ENCODE results near the gene GFER. TPM values are rescaled to one million over a fixed set of nuclear protein-coding genes. Genes with fewer than 3 reads are reported as not detected.
A peak's percentile ranks its signal among the peaks of the same experiment; 100 is the strongest.
"Not testable (repeated sequence)": the region's sequence is repeated elsewhere in the genome, so short reads cannot be mapped to it uniquely, and the experiment has no call there.

Gene GFER
- total and polyA plus RNA-seq, 4 experiments from 2014 or later: 19.6 to 35.7 (median 27.4) TPM

GRCh38 chr16:2032285-2033056, 48.5 kb downstream of the GFER start:
- H3K4me1 ChIP-seq (ENCODE audit: insufficient read depth, low read length): peaks cover 4% of the 10 kb centered on the region
- Mint-ChIP-seq H3K36me3 (no peaks in the 10 kb centered on the region), H3K27ac (peak overlapping the region in 1 of 7 donors; percentile 52), H3K4me3 (no peak overlapping the region), H3K4me1 (peaks cover 1 to 4% (median 3%) of the 10 kb centered on the region in 4 donors), H3K27me3 (no peaks in the 10 kb centered on the region), H3K9me3 (no peaks in the 10 kb centered on the region)
- no peaks in the 10 kb centered on the region for H3K27me3 ChIP-seq (ENCODE audit: insufficient read depth, low read length)
- CTCF ChIA-PET (ENCODE audit: partially characterized antibody): interaction anchor here (1.8 kb wide), 1 partner anchor 108 kb away, joined by 10 read pairs; no protein-coding TSS in a partner anchor
- POLR2A ChIA-PET (ENCODE audit: partially characterized antibody): no interaction called here
- no peak overlapping the region for H3K27ac ChIP-seq (ENCODE audit: low read depth, low read length)
- no peaks in the 10 kb centered on the region for H3K9me3 ChIP-seq (ENCODE audit: control insufficient read depth in 1 of 2, low read length in 2 of 2)
- H3K36me3 ChIP-seq (ENCODE audit: insufficient read depth, low read length): no peaks in the 10 kb centered on the region
- H3K4me3 ChIP-seq (ENCODE audit: low read length in 2 of 2): no peak overlapping the region
- DNase-seq: peak in 1 of 5 donors; percentile 26
- intact Hi-C loops (cut with micrococcal nuclease): no loop called here

DNA sequence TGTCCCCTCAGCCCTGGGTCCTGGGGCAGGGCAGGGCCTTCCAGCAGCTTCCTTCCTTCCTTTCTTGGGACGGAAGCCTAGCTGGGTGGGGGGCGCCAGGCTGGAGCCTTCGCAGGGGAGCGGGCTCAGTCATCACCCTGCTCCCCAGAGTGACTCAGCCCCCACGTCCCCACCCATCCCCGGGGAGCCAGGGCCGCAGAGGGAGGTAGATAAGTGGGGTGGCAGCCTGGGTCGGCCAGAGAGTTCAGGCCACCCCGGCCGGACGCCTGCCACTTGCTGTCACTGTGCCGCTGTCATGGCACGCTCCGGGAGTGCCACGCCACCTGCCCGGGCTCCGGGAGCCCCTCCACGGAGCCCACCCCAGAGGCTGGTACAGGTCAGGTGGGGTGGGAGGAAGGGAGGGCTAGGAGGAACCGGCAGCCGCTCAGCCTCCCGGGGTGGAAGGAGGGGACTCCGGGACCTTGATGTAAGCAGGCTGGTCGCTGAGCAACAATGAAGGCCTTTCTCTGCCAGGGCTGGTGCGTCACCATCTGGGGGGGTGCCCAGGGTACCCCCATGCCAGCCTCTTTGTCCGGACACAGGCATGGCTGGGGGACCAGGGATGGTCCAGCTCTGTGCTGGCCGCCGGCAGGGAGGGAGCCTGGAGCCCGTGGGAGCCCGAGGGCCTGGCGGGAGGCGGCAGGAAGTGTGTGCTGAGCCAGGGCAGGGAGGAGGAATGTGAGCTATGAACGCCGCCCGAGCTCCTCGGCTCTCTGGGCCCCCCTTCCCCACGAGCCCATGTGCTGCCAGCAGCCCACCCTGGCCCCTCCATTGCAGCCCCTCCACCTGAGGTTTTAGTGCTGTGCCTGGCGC, 49.3 kb downstream of the GFER start:
- ChIA-PET CTCF (ENCODE audit: partially characterized antibody) (interaction anchor here (1.8 kb wide), 1 partner anchor 107 kb away, joined by 10 read pairs; no protein-coding TSS in a partner anchor), POLR2A (ENCODE audit: partially characterized antibody) (no interaction called here)
- Mint-ChIP-seq H3K4me3 (no peak overlapping the region), H3K9me3 (no peaks in the 10 kb centered on the region), H3K36me3 (no peaks in the 10 kb centered on the region), H3K4me1 (no peaks in the 10 kb centered on the region), H3K27ac (no peak overlapping the region), H3K27me3 (no peaks in the 10 kb centered on the region)
- H3K4me1 ChIP-seq (ENCODE audit: insufficient read depth, low read length): no peaks in the 10 kb centered on the region
- no peaks in the 10 kb centered on the region for H3K27me3 ChIP-seq (ENCODE audit: insufficient read depth, low read length)
- intact Hi-C loops (cut with micrococcal nuclease): no loop called here
- DNase-seq: no peak
- no peaks in the 10 kb centered on the region for H3K36me3 ChIP-seq (ENCODE audit: insufficient read depth, low read length)
- H3K4me3 ChIP-seq (ENCODE audit: low read length in 2 of 2): no peak overlapping the region
- H3K27ac ChIP-seq (ENCODE audit: low read depth, low read length): no peak overlapping the region
- H3K9me3 ChIP-seq (ENCODE audit: control insufficient read depth in 1 of 2, low read length in 2 of 2): no peaks in the 10 kb centered on the region

DNA sequence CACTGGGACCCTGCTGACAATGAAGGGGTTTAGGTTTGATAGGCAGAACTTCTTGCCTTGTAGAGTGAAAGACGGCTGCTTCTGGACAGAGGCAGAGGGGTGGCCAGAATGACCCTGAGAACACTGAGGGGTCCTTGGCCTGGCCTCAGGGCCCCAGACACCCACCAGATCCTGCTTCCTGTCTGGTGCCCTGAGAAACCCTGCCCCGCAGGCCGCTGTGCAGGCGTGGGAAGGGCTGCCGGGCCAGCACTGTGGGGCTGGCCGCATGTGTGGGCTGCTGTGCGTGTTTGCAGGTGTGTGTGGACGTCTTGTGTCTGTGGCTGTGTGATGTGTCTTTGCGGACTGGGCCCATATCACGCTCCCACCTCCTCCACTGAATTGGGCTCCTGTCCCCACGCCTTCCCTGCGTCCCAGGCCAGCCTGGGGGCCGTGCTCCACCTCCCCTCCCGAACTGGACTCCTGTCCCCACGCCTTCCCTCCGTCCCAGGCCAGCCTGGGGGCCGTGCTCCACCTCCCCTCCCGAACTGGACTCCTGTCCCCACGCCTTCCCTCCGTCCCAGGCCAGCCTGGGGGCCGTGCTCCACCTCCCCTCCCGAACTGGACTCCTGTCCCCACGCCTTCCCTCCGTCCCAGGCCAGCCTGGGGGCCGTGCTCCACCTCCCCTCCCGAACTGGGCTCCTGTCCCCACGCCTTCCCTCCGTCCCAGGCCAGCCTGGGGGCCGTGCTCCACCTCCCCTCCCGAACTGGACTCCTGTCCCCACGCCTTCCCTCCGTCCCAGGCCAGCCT, 50.1 kb downstream of the GFER start:
- POLR2A ChIA-PET (ENCODE audit: partially characterized antibody); H3K9me3 ChIP-seq (ENCODE audit: control insufficient read depth in 1 of 2, low read length in 2 of 2); H3K36me3 Mint-ChIP-seq; H3K27ac Mint-ChIP-seq; H3K9me3 Mint-ChIP-seq; H3K4me1 ChIP-seq (ENCODE audit: insufficient read depth, low read length); DNase-seq; H3K36me3 ChIP-seq (ENCODE audit: insufficient read depth, low read length); H3K4me3 ChIP-seq (ENCODE audit: low read length in 2 of 2); intact Hi-C loops (cut with micrococcal nuclease); H3K27me3 Mint-ChIP-seq; H3K4me1 Mint-ChIP-seq; H3K27ac ChIP-seq (ENCODE audit: low read depth, low read length); H3K27me3 ChIP-seq (ENCODE audit: insufficient read depth, low read length); H3K4me3 Mint-ChIP-seq: not testable (repeated sequence)
- CTCF ChIA-PET (ENCODE audit: partially characterized antibody): interaction anchor here (1.8 kb wide), 1 partner anchor 106 kb away, joined by 4 read pairs; no protein-coding TSS in a partner anchor

- Mint-ChIP-seq H3K36me3 (no peaks in the 10 kb centered on the region), H3K27me3 (no peaks in the 10 kb centered on the region), H3K4me1 (no peaks in the 10 kb centered on the region), H3K9me3 (no peaks in the 10 kb centered on the region), H3K27ac (no peak overlapping the region), H3K4me3 (no peak overlapping the region)
- DNase-seq: no peak
- no peaks in the 10 kb centered on the region for H3K36me3 ChIP-seq (ENCODE audit: insufficient read depth, low read length)
- POLR2A ChIA-PET (ENCODE audit: partially characterized antibody): interaction anchor here (0.7 kb wide), 1 partner anchor 13 kb away, joined by 3 read pairs; the partner anchor contains the start of genes NTHL1 and TSC2
- H3K4me3 ChIP-seq (ENCODE audit: low read length in 2 of 2): no peak overlapping the region
- CTCF ChIA-PET (ENCODE audit: partially characterized antibody): interaction anchor here (1.8 kb wide), 1 partner anchor 106 kb away, joined by 4 read pairs; no protein-coding TSS in a partner anchor
- H3K9me3 ChIP-seq (ENCODE audit: control insufficient read depth in 1 of 2, low read length in 2 of 2): no peaks in the 10 kb centered on the region
- no peaks in the 10 kb centered on the region for H3K27me3 ChIP-seq (ENCODE audit: insufficient read depth, low read length)
- no peak overlapping the region for H3K27ac ChIP-seq (ENCODE audit: low read depth, low read length)
- H3K4me1 ChIP-seq (ENCODE audit: insufficient read depth, low read length): no peaks in the 10 kb centered on the region
- intact Hi-C loops (cut with micrococcal nuclease): no loop called here
Measured at GRCh38 chr16:2034696-2035430, 50.9 kb downstream of the GFER start.

DNA sequence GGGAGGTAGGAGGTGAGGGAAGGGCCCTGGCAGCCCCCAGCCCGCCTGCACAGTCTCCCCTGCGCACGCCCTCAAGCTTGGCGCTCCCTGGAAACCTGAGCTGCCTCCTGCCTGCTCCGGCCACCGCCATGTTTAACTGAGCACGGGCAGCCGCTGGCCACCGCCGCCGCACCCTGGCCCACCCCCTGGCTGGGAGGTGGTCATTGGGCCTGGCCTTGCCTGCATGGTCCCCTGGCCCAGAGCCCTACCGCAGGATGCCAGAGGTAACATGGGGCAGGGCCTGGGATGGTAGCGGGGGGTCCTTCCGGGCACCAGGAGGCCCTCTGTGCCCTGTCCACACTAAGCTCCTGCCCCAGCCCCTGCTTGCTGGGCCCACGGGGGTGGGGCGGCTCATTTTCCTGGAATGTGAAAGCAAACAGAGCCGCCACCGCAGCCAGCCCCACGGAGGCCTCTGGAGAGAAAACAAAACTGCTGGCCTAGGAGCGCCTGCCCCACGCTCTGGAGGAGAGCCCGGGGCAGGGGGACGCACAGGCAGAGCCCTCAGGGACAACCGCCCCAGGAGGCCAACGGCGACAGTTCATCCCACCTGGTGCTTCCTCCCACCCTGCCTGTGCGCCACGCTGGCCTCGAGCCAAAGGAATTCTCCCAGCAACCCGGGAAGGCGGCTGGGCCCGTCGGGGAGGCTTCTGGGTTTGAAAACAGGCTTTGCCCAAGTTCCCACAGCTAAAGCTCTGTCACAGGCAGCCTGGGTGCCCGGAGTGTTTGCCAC, 51.6 kb downstream of the GFER start:
- Histone ChIP-seq H3K36me3 (ENCODE audit: insufficient read depth, low read length) (no peaks in the 10 kb centered on the region), H3K27me3 (ENCODE audit: insufficient read depth, low read length) (no peaks in the 10 kb centered on the region), H3K9me3 (ENCODE audit: control insufficient read depth in 1 of 2, low read length in 2 of 2) (no peaks in the 10 kb centered on the region), H3K4me1 (ENCODE audit: insufficient read depth, low read length) (no peaks in the 10 kb centered on the region), H3K27ac (ENCODE audit: low read depth, low read length) (no peak overlapping the region), H3K4me3 (ENCODE audit: low read length in 2 of 2) (no peak overlapping the region)
- ChIA-PET POLR2A (ENCODE audit: partially characterized antibody) (interaction anchor here (0.7 kb wide), 1 partner anchor 12 kb away, joined by 3 read pairs; the partner anchor contains the start of genes NTHL1 and TSC2), CTCF (ENCODE audit: partially characterized antibody) (interaction anchor here (1.8 kb wide), 1 partner anchor 105 kb away, joined by 4 read pairs; no protein-coding TSS in a partner anchor)
- intact Hi-C loops (cut with micrococcal nuclease): no loop called here
- no peak overlapping the region for H3K27ac Mint-ChIP-seq
- DNase-seq: no peak
- H3K36me3 Mint-ChIP-seq: no peaks in the 10 kb centered on the region
- no peaks in the 10 kb centered on the region for H3K4me1 Mint-ChIP-seq
- H3K27me3 Mint-ChIP-seq: no peaks in the 10 kb centered on the region
- no peaks in the 10 kb centered on the region for H3K9me3 Mint-ChIP-seq
- H3K4me3 Mint-ChIP-seq: no peak overlapping the region

GRCh38 chr16:2036200-2036966, 52.4 kb downstream of the GFER start:
- Histone ChIP-seq H3K4me3 (ENCODE audit: low read length in 2 of 2) (no peak overlapping the region), H3K27me3 (ENCODE audit: insufficient read depth, low read length) (no peaks in the 10 kb centered on the region), H3K9me3 (ENCODE audit: control insufficient read depth in 1 of 2, low read length in 2 of 2) (no peaks in the 10 kb centered on the region), H3K4me1 (ENCODE audit: insufficient read depth, low read length) (no peaks in the 10 kb centered on the region), H3K27ac (ENCODE audit: low read depth, low read length) (no peak overlapping the region), H3K36me3 (ENCODE audit: insufficient read depth, low read length) (no peaks in the 10 kb centered on the region)
- Mint-ChIP-seq H3K4me1 (no peaks in the 10 kb centered on the region), H3K27ac (no peak overlapping the region), H3K4me3 (no peak overlapping the region), H3K27me3 (no peaks in the 10 kb centered on the region), H3K9me3 (no peaks in the 10 kb centered on the region), H3K36me3 (no peaks in the 10 kb centered on the region)
- ChIA-PET CTCF (ENCODE audit: partially characterized antibody) (interaction anchor here (1.8 kb wide), 1 partner anchor 104 kb away, joined by 4 read pairs; no protein-coding TSS in a partner anchor), POLR2A (ENCODE audit: partially characterized antibody) (no interaction called here)
- DNase-seq: no peak
- intact Hi-C loops (cut with micrococcal nuclease): no loop called here
